ENCODE results near the gene SPATA32. TPM values are rescaled to one million over a fixed set of nuclear protein-coding genes. Genes with fewer than 3 reads are reported as not detected.

The SPATA32 gene
- total RNA-seq, 1 experiment from 2014 or later = 0.48 TPM

- Histone ChIP-seq H3K4me3 (peak overlapping the region; percentile 96), H3K36me3 (ENCODE audit: low read depth) (no peaks in the 10 kb centered on the region), H3F3A (ENCODE audit: insufficient read depth, low read depth) (no peaks in the 10 kb centered on the region; the same call in 1 of the 2 replicates), H4K20me1 (ENCODE audit: insufficient read depth) (no peaks in the 10 kb centered on the region), H3K9me3 (ENCODE audit: insufficient read depth, low read depth) (no peaks in the 10 kb centered on the region), H3K4me2 (peak overlapping the region; percentile 99), H3K27me3 (ENCODE audit: insufficient read depth, low read depth) (no peaks in the 10 kb centered on the region), H2AFZ (peak overlapping the region; percentile 97), H3K4me1 (replicated peaks; ENCODE audit: insufficient read depth) (peaks cover 14% of the 10 kb centered on the region), H3K9me2 (ENCODE audit: insufficient read depth) (no peaks in the 10 kb centered on the region), H3K27ac (peak overlapping the region; percentile 58), H3K79me2 (ENCODE audit: low read depth) (peaks cover 14% of the 10 kb centered on the region)
- intact Hi-C loops (cut with micrococcal nuclease; ENCODE audit: unreplicated experiment) = no loop called here
- DNase-seq = peak; percentile 67 to 72
- CTCF ChIA-PET = interaction anchor here (0.7 to 1.6 kb wide), 2 partner anchors 69 to 113 kb away, joined by 3 to 6 read pairs; partner anchors contain the start of gene ACBD4
- TF ChIP-seq CTCF (conservative IDR thresholded peaks at IDR 0.05) (no peak), EZH2 (IDR thresholded peaks at IDR 0.05; ENCODE audit: low read depth) (no peak)
- POLR2A ChIA-PET (ENCODE audit: unreplicated experiment) = interaction anchor here (0.7 to 1.2 kb wide), 2 partner anchors 100 to 177 kb away, joined by 3 to 5 read pairs; partner anchors contain the start of gene HEXIM1
- TSS peak; percentile 62 for BruUV-seq (replicated peaks)
Observed at GRCh38 chr17:45248132-45248957, 13.5 kb downstream of the SPATA32 start.

GRCh38 chr17:45247429-45248131, 14.3 kb downstream of the SPATA32 start:
- no peaks in the 10 kb centered on the region for H3K27me3 ChIP-seq (ENCODE audit: insufficient read depth, low read depth)
- no peak for TF ChIP-seq CTCF (conservative IDR thresholded peaks at IDR 0.05)
- TF ChIP-seq EZH2 (IDR thresholded peaks at IDR 0.05; ENCODE audit: low read depth) = no peak
- no peaks in the 10 kb centered on the region for H3K36me3 ChIP-seq (ENCODE audit: low read depth)
- no TSS peak for BruUV-seq (replicated peaks)
- H3F3A ChIP-seq (ENCODE audit: insufficient read depth, low read depth) = no peaks in the 10 kb centered on the region; the same call in 1 of the 2 replicates
- ChIA-PET CTCF (interaction anchor here (0.9 kb wide), 1 partner anchor 140 kb away, joined by 3 read pairs; no protein-coding TSS in a partner anchor), POLR2A (ENCODE audit: unreplicated experiment) (interaction anchor here (1.2 kb wide), 1 partner anchor 178 kb away, joined by 3 read pairs; no protein-coding TSS in a partner anchor)
- peak overlapping the region; percentile 97 for H2AFZ ChIP-seq
- H3K9me3 ChIP-seq (ENCODE audit: insufficient read depth, low read depth) = no peaks in the 10 kb centered on the region
- no peaks in the 10 kb centered on the region for H4K20me1 ChIP-seq (ENCODE audit: insufficient read depth)
- DNase-seq = peak; percentile 92 to 98
- H3K4me2 ChIP-seq = peak overlapping the region; percentile 99
- intact Hi-C loops (cut with micrococcal nuclease; ENCODE audit: unreplicated experiment) = no loop called here
- H3K79me2 ChIP-seq (ENCODE audit: low read depth) = peaks cover 14% of the 10 kb centered on the region
- peak overlapping the region; percentile 58 for H3K27ac ChIP-seq
- peak overlapping the region; percentile 96 for H3K4me3 ChIP-seq
- H3K4me1 ChIP-seq (replicated peaks; ENCODE audit: insufficient read depth) = peaks cover 14% of the 10 kb centered on the region
- H3K9me2 ChIP-seq (ENCODE audit: insufficient read depth) = no peaks in the 10 kb centered on the region

GRCh38 chr17:45246861-45247428, 14.9 kb downstream of the SPATA32 start:
- Histone ChIP-seq H3K4me1 (replicated peaks; ENCODE audit: insufficient read depth) (peaks cover 14% of the 10 kb centered on the region), H3K79me2 (ENCODE audit: low read depth) (peaks cover 14% of the 10 kb centered on the region), H3K27me3 (ENCODE audit: insufficient read depth, low read depth) (no peaks in the 10 kb centered on the region), H3K4me2 (peak overlapping the region; percentile 99), H3F3A (ENCODE audit: insufficient read depth, low read depth) (no peaks in the 10 kb centered on the region; the same call in 1 of the 2 replicates), H3K4me3 (peak overlapping the region; percentile 96), H3K36me3 (ENCODE audit: low read depth) (no peaks in the 10 kb centered on the region), H3K9me3 (ENCODE audit: insufficient read depth, low read depth) (no peaks in the 10 kb centered on the region), H3K27ac (peak overlapping the region; percentile 58; the same call in 1 of the 2 replicates), H3K9me2 (ENCODE audit: insufficient read depth) (no peaks in the 10 kb centered on the region), H2AFZ (peak overlapping the region; percentile 97), H4K20me1 (ENCODE audit: insufficient read depth) (no peaks in the 10 kb centered on the region)
- intact Hi-C loops (cut with micrococcal nuclease; ENCODE audit: unreplicated experiment) = no loop called here
- ChIA-PET CTCF (interaction anchor here (0.9 kb wide), 1 partner anchor 141 kb away, joined by 3 read pairs; no protein-coding TSS in a partner anchor), POLR2A (ENCODE audit: unreplicated experiment) (no interaction called here)
- DNase-seq = no peak
- BruUV-seq (replicated peaks) = TSS peak; percentile 35
- peak; percentile 79 for TF ChIP-seq CTCF (conservative IDR thresholded peaks at IDR 0.05)
- TF ChIP-seq EZH2 (IDR thresholded peaks at IDR 0.05; ENCODE audit: low read depth) = no peak

All from PC-9 (cell line).